ENCODE data around the gene GAS7. TPM values are rescaled to one million over a fixed set of nuclear protein-coding genes. Genes with fewer than 3 reads are reported as not detected.

The GAS7 gene
- total RNA-seq, 1 experiment from 2014 or later = 6.0 TPM

DNA sequence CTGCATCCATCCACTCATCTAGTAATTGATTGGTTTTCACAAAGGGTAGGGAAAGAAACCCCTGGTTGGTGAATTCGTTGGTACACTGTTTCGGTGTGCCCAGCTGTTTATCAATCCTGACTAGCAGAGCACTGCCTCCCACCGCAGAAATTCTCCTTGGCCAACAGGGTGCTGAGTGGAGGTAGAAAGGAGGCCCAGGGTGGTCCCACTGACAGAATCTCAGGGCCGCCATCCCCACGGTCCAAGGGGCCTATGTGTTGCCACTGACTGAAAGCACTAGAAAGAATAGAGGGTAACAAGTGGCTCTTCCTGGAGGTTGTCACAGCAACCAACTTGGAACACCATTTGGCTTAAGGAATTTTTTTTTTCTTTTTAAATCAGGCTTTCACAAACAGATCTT, 284.9 kb downstream of the GAS7 start:
- H3K36me3 Mint-ChIP-seq (ENCODE audit: insufficient read depth in 1 of 3, low read depth in 3 of 3) = no peaks in the 10 kb centered on the region; a peak in 1 of 7 replicates
- H3K27ac Mint-ChIP-seq = no peak overlapping the region
- H2BK12ac ChIP-seq (ENCODE audit: insufficient read length, low read depth, low read length) = no peak overlapping the region
- H4K5ac ChIP-seq (ENCODE audit: insufficient read length, low read depth, low read length) = no peak overlapping the region
- H3K27me3 Mint-ChIP-seq (ENCODE audit: low read depth) = peaks cover 10% of the 10 kb centered on the region
- H4K20me1 ChIP-seq (ENCODE audit: control insufficient read depth, insufficient read depth, insufficient read length) = no peaks in the 10 kb centered on the region
- H3K9me3 ChIP-seq (ENCODE audit: control insufficient read depth, low read depth, low read length) = no peaks in the 10 kb centered on the region
- H2AK5ac ChIP-seq (ENCODE audit: insufficient read length, low read length) = no peak overlapping the region
- no peak overlapping the region for H3K4ac ChIP-seq (ENCODE audit: low read depth, low read length)
- no peak overlapping the region for H2BK15ac ChIP-seq (ENCODE audit: low read depth, low read length)
- H3K9me3 Mint-ChIP-seq = peaks cover 0 to 2% of the 10 kb centered on the region in 2 experiments; a peak in 2 of 5 replicates
- H3K14ac ChIP-seq (ENCODE audit: insufficient read depth, low read length) = no peak overlapping the region
- H3K23me2 ChIP-seq (ENCODE audit: insufficient read length, low read depth, low read length, poor library complexity, severe bottlenecking) = no peaks in the 10 kb centered on the region
- no peaks in the 10 kb centered on the region for H3K79me2 ChIP-seq (ENCODE audit: insufficient read depth, low read length)
- no peak overlapping the region for H2BK20ac ChIP-seq (ENCODE audit: low read depth, low read length, poor library complexity, severe bottlenecking)
- H4K8ac ChIP-seq (replicated peaks; ENCODE audit: insufficient read length, low read depth, low read length) = no peak overlapping the region
- no peak for DNase-seq
- H3T11ph ChIP-seq (ENCODE audit: low read length) = no peak overlapping the region
- H2BK120ac ChIP-seq (ENCODE audit: low read depth, low read length, poor library complexity, severe bottlenecking) = no peak overlapping the region
- H3K27ac ChIP-seq (ENCODE audit: insufficient read length, low read depth, low read length) = no peak overlapping the region
- no peaks in the 10 kb centered on the region for H3K4me1 ChIP-seq (ENCODE audit: insufficient read depth, low read length)
- no peak overlapping the region for H2BK5ac ChIP-seq (ENCODE audit: insufficient read length, low read length)
- H3K27me3 ChIP-seq (ENCODE audit: insufficient read depth, low read length) = no peaks in the 10 kb centered on the region
- TF ChIP-seq, protein P1, sequence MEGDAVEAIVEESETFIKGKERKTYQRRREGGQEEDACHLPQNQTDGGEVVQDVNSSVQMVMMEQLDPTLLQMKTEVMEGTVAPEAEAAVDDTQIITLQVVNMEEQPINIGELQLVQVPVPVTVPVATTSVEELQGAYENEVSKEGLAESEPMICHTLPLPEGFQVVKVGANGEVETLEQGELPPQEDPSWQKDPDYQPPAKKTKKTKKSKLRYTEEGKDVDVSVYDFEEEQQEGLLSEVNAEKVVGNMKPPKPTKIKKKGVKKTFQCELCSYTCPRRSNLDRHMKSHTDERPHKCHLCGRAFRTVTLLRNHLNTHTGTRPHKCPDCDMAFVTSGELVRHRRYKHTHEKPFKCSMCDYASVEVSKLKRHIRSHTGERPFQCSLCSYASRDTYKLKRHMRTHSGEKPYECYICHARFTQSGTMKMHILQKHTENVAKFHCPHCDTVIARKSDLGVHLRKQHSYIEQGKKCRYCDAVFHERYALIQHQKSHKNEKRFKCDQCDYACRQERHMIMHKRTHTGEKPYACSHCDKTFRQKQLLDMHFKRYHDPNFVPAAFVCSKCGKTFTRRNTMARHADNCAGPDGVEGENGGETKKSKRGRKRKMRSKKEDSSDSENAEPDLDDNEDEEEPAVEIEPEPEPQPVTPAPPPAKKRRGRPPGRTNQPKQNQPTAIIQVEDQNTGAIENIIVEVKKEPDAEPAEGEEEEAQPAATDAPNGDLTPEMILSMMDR (conservative IDR thresholded peaks at IDR 0.05) = no peak
- no peak overlapping the region for H3K23ac ChIP-seq (ENCODE audit: insufficient read length, low read depth, low read length)
- H3K79me1 ChIP-seq (ENCODE audit: insufficient read depth, low read depth, low read length, poor library complexity, severe bottlenecking) = no peaks in the 10 kb centered on the region
- WGBS (ENCODE audit: extremely low coverage, insufficient read length, low lambda C conversion rate) = no CpG with 5 or more reads among the region's 5 CpGs
- H2AFZ ChIP-seq (ENCODE audit: low read length) = no peak overlapping the region
- no peak overlapping the region for H3K56ac ChIP-seq (ENCODE audit: insufficient read length, low read depth, low read length)
- H3K4me2 ChIP-seq (ENCODE audit: insufficient read depth, insufficient read length, low read length) = no peak overlapping the region
- peaks cover 7 to 14% of the 10 kb centered on the region in 2 experiments; a peak in 3 of 4 replicates for H3K4me1 Mint-ChIP-seq
- no peak overlapping the region for H3K9ac ChIP-seq (ENCODE audit: extremely low read depth, insufficient read length, low read length)
- H3K4me3 Mint-ChIP-seq = no peak overlapping the region
- H3K18ac ChIP-seq (ENCODE audit: insufficient read length, low read depth, low read length) = no peak overlapping the region
- H4K91ac ChIP-seq (ENCODE audit: insufficient read length, low read depth, low read length) = no peak overlapping the region
